GM19438 (cell line): ENCODE measurements around the gene SHC2.
"Not testable (repeated sequence)": the region's sequence is repeated elsewhere in the genome, so short reads cannot be mapped to it uniquely, and the experiment has no call there.

Source experiments
- ATAC-seq: cut with Tn5 transposase; IDR thresholded peaks from one replicate; pipeline ENCODE4 v1.9.1; 2021; ENCODE audit warnings: low read depth; ENCODE audit not compliant: unreplicated experiment

Gene SHC2

GRCh38 chr19:427675-428074, 33.2 kb downstream of the SHC2 start:
- not testable (repeated sequence) for ATAC-seq

DNA sequence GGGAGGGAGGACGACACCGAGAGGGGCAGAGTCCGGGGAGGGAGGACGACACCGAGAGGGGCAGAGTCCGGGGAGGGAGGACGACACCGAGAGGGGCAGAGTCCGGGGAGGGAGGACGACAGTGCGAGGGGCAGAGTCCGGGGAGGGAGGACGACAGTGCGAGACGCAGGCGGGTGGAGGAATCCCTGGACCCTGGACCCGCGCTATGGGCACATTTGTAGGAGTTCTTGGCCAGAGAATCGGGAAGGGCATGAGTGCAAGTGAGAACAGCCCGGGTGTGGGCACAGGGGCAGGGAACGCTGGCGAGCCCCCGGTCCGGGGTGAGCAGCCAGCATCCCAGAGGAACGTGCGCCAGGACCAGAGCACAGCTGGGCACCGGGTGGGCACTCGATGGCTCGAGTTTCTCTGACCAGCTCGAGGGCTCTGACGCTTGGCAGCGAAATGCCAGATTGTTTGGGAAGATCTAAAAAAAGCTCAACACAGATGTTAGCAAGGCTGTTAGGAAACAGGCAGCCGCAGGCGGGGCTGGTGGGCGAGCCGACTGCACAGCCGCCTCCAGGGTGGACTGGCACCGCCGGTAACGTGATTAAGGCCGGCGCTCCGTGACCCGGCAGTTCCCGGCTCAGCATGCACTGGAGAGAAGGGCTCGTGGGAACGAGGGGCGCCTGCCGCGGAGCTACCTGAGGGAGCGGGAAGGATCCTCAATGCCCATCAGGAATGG, 33.9 kb downstream of the SHC2 start:
- ATAC-seq, result no peak

DNA sequence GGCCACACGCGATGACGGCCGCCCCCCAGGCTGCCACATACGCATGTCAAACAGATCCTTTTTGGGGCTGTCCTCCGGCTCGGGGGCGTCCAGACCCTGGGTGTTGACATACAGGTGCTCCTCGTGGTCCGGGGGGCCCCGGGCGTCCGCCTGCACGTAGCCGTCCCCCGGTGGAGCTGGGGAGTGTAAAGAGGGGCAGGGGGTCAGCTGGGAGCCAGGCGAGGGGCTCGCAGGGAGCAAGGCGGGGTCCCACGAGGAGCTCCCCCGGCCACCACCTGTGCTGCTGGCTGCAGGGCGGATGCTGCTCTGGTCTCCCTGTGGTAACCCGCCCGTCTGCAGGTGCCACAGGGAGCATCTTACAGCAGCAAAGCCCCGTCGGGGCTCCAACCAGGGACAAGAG, 35.8 kb downstream of the SHC2 start:
- no peak for ATAC-seq

DNA sequence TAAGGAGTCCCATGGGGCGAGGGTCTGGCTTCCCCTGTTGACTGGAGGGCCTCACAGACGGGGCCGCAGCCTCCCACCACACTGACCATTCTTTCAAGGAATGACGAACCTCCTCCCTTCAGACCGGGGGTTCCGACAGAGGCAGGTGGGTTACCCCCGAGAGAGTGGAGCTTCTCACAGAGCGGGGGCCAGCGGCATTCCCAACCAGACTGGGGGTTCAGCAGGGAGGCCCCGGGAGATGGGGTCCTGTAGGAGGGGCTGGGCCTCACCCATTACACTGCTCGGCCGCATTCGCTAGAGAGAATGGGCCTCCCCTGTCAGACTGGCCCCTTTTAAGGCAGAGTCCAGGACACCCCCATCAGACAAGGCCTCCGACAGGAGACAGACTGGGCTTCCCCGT, 36.3 kb downstream of the SHC2 start:
- ATAC-seq, result no peak

- ATAC-seq, result no peak
Observed at GRCh38 chr19:423691-424466, 37.0 kb downstream of the SHC2 start.

DNA sequence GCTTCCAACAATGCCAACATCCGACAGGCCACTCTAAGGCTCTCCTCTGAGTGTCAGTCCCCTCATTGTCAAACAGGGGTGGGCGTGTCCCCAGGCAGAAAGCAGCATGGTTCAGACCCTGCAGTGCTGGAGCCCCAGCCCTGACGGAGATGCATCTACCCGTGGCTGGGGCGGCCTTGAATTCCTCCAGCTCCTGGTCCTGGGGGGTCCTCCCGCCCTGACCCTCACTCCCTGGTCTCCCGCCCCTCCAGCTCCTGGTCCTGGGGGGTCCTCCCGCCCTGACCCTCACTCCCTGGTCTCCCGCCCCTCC, 38.0 kb downstream of the SHC2 start:
- not testable (repeated sequence) for ATAC-seq

- ATAC-seq, result no peak
Observed at GRCh38 chr19:422213-422916, 38.5 kb downstream of the SHC2 start.

GRCh38 chr19:419721-420515, 40.9 kb downstream of the SHC2 start:
- no peak for ATAC-seq

GRCh38 chr19:418761-419671, 41.8 kb downstream of the SHC2 start:
- no peak for ATAC-seq

GRCh38 chr19:416416-416815, 44.4 kb downstream of the SHC2 start:
- no peak for ATAC-seq

- ATAC-seq, result no peak
Observed at GRCh38 chr19:415292-415691, 45.5 kb downstream of the SHC2 start.

DNA sequence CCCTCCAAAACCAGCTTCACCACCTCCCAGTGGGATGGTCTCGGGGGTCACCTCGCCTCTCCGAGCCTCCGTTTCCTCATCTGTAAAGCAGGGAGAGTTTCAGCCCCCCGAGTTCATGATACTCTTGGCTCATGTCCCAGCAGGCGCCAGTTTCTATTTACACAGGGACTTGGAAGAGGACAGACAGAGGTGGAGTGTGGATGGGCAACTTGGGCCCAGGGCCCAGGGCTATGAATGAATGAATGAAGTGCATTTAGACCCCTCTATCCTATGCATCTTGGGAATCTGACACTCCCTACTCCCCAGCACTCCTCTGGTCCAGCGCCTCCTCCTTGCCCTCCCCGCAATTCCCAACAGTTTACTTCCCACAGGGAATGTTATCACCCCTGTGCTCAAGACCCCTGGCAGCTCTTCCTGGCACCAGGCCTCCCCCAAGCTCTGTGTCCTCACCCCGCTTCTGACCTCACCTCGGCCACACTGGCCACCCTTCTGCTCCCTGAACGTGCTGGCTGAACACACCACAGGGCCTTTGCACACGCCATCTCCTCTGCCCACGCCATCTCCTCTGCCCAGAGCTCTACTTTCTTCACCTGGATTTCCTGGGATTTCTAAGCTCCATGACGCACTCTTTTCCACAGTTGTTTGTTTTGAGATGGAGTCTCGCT, 46.9 kb downstream of the SHC2 start:
- no peak for ATAC-seq

- ATAC-seq, result no peak
Observed at GRCh38 chr19:412356-413355, 48.2 kb downstream of the SHC2 start.

DNA sequence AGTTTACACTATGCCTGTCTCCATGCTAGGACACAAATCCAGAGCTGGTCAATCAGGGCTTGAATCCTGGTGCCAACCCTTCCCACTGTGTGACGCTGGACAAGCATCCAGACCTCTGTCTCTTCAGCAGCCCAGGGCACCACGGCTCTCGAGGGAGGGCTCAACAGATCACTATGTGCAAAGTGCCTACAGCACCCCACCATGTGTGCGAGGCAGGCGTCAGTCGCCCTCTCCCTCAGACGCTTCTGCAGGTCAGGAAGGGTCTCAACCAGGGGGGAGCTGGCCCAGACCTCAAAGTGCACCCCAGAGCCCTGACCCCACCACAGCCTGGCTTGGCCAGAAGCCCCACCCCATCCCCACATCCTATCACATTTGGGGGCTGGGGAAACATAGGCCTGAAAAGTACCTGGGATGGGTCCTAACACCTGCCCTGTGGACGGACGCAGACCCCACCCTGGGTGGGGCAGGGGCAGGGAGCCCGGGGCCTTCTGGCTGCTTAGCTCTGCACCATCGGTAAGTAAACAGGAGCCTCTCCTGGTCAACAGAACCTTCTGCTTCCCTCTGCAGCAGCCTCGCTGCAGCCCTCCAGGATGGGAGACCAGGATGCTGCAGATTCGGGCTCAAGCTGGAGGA, 49.0 kb downstream of the SHC2 start:
- no peak for ATAC-seq

GRCh38 chr19:411121-411722, 49.6 kb downstream of the SHC2 start:
- not testable (repeated sequence) for ATAC-seq

DNA sequence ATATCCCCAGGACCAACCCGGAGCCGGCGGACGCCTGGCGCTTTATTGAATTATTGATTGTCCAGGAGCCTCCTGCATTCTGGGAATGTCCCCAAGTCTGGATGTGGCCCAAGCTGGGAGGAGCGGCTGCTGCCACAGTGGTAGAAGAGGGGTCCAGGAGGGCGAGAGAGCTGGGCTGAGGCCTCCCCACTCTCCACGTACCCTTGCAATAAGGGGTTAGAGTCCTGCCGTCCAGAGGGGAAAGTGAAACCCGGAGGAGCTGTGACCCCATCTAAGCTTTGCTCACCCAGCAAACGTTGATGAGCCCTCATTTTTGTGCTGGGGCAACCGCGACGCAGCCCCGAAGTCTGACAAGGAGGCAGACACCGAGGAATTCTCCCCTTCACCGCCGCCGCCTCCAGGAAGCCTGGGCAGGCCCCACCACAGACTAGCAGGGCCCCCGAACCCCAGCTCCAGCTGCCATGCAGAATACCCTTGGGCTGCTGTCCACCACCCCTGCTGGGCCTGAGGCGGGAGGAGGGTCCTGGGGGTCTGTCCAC, 50.5 kb downstream of the SHC2 start:
- no peak for ATAC-seq
